22Rv1 (cell line): ENCODE results near the gene ATP5ME.

Experiments used
- ZFX ChIP-seq: fragments of 450-650 bp; IDR thresholded peaks from 2 replicates; pipeline ENCODE4 v1.6.1; 2017; ENCODE audit warnings: antibody characterized with exemption, borderline replicate concordance
- TF ChIP-seq, protein P1 (sequence below): fragments of 450-650 bp; IDR thresholded peaks from 2 replicates; pipeline ENCODE4 v1.5.1; 2017; ENCODE audit warnings: mild to moderate bottlenecking

DNA sequence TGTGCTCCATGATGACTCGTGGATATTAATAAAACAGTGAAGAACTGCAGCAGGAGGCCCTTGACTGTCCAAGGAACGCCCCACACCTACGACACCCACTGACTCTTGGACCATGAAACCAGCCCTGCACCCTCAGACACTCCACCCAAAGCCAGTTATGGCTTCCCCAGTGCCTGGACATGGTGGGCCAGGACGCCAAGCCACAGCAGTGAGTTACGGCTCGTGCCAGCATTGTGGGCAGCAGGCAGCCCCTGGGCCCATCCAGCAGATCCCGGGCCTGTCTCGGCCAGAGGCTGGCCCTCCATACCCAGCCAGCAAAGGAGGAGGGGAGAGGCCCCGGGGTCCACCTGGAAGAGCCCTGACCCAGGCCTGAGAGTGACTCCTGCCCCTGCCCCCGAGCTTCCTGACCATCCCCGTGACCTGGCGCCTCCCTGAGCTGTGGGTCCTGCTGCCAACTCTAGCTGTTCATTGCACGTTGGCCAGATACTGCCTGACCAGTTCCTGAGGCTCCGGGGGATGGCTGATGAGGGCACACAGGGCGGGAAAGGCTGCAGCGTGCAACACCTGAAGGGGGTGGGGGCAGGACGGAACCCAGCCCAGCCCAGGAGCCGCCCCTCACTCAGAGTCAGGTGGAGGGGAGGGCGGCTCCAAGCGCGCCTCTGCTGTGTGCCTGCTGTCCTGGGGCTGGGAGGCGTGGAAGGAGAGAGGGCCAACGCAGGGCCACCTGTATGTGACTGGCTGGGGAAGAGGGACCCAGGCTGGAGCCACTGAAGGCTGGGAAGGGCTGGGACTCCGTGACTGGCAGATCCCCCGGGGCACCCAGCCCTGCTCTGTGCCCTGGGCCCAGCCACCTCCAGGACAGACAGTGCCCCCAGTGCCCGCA, 14.1 kb upstream of the ATP5ME start:
- TF ChIP-seq, protein P1, sequence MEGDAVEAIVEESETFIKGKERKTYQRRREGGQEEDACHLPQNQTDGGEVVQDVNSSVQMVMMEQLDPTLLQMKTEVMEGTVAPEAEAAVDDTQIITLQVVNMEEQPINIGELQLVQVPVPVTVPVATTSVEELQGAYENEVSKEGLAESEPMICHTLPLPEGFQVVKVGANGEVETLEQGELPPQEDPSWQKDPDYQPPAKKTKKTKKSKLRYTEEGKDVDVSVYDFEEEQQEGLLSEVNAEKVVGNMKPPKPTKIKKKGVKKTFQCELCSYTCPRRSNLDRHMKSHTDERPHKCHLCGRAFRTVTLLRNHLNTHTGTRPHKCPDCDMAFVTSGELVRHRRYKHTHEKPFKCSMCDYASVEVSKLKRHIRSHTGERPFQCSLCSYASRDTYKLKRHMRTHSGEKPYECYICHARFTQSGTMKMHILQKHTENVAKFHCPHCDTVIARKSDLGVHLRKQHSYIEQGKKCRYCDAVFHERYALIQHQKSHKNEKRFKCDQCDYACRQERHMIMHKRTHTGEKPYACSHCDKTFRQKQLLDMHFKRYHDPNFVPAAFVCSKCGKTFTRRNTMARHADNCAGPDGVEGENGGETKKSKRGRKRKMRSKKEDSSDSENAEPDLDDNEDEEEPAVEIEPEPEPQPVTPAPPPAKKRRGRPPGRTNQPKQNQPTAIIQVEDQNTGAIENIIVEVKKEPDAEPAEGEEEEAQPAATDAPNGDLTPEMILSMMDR, result no peak
- TF ChIP-seq ZFX, result no peak
